MM.1S (cell line): Measurements from ENCODE around the gene COL25A1.

Experiments used
- CTCF ChIP-seq: fragments of 300-600 bp; sonication (generic); IDR thresholded peaks from 2 replicates; pipeline ENCODE4 v1.5.1; 2016; ENCODE audit warnings: antibody characterized with exemption, low read length, mixed read lengths
- EZH2 ChIP-seq: fragments of 300-600 bp; sonication (generic); optimal IDR thresholded peaks from 2 replicates; pipeline ENCODE3; 2017; ENCODE audit warnings: low read depth, mild to moderate bottlenecking, antibody characterized with exemption, low read length, mixed read lengths
- EZH2phosphoT487 ChIP-seq: fragments of 300-600 bp; sonication (generic); IDR thresholded peaks from 2 replicates; pipeline ENCODE4 v1.6.1; 2018; ENCODE audit warnings: antibody characterized with exemption, low read length

- TF ChIP-seq EZH2 (no peak), CTCF (no peak), EZH2phosphoT487 (no peak)
Measured at GRCh38 chr4:108763986-108764385, 538.5 kb downstream of the COL25A1 start.
